H4 (cell line): ENCODE data around the gene HMGN3. TPM values are rescaled to one million over a fixed set of nuclear protein-coding genes. Genes with fewer than 3 reads are reported as not detected.

Experiments used
- DNase-seq: peaks from one replicate; pipeline ENCODE4 v3.0.0-alpha.2; 2015; ENCODE audit warnings: low spot score
- total RNA-seq: library from RNA; depleted of rRNA; stranded (reverse); fragments of >200 nt; shearing (Covaris generic); gene quantifications from 2 replicates; pipeline ENCODE4 v1.2.3, GENCODE V29; 2014

The HMGN3 gene
- total RNA-seq, 1 experiment from 2014 or later, result 150 TPM

DNA sequence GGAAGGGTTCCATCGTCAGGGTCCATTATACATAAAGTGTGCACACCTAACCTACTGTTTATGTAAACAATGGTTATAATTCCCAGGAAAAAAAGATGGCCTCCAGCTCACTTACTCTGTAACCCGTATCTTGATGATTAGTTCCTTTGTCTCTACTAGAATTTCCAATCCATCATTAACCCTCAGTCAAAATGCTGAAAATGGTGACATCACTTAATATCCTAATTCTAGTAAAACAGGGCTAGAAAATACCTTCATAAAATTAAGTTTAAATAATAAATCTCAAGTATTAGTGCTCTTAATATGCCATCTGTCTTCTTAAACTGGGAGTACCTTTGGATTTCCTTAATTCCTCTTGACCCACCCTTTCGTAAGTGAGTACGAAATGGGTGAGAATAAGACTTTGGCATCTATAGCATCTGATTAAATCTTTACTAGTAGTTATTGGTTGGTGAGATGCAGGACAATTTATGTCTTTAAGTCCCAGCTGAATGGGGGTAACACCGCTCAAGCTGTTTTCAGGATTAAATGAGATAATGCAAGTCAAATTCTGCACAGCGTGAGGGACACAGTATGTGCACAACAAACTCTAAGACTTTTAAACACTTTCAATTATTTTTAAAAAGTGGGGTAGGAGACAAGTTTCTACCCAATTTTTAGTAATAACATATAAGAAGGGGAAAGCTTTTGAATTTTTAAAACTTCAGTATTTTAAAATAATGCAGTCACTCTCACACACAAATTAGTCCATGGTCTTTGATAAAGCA lies 1.6 kb downstream of the HMGN3 start:
- no peak for DNase-seq

DNA sequence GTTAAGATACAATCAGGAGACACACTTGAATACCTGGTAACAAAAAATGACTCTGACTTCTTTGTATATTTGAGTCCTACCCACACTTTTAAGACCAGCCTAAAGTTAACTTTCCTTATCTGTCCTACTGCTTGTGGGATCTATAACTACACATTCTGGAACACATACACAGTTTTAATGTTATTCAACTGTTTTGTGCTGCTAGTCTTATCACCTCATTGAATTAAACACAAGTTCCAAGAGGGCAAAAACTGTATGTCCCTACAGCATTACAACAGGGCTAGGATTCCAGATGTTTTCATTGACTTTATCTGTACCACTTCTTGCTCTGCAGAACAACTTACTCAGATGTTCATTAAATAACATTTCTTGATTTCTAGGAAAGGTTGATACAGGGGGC lies 2.8 kb downstream of the HMGN3 start:
- no peak for DNase-seq

DNA sequence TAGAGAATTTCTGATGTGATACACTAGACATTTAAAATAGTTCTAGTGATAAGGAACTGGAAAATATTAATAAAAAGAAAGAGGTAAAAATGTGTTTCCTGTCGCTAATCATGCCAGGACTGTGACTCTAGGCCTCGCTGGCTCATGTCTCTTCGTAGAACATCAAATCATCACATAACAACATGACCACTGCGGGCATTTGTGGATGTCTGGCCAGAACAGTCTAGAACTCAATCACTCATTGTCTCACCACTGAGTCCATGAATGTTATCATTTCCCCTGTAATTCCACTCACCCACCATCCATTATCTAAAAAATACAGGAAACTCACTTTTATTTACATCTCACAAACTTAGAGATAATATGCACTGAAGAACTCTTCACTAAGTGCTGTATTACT lies 3.4 kb downstream of the HMGN3 start:
- no peak for DNase-seq

DNA sequence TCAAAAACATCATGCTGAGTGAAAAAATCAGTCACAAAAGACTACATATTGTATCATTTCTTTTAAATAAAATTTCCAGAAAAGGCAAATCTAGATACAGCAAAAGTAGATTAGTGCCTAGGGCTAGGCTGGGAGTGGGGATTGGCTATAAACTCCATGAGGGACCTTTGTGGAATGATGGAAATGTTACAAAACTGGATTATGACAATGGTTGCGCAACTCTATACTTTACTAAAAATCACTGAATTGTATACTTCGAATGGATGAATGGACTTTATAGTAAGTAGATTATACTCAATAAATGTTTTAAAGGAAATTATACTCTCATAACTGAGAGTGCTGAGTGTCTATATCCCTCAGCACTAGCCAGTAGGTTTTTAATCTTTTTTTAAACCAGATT lies 4.3 kb downstream of the HMGN3 start:
- DNase-seq, result no peak

DNA sequence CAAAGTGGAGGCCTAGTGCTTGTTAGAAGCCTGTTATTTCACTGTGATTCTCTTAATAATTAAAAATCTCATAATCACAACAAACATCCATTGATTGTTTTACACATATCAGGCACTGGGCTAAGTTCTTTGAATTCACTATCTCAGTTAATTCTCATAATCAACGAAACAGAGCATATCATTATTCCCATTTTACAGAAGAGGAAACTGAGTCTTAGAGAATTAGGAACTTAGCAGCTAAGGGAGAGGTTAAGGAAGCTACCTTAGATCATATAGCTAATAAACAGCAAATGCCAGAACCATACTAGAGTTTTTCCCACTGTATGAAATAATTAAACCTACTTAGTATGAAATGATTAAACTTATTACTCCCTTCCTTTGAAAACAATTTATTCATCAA lies 7.0 kb downstream of the HMGN3 start:
- DNase-seq, result no peak

DNA sequence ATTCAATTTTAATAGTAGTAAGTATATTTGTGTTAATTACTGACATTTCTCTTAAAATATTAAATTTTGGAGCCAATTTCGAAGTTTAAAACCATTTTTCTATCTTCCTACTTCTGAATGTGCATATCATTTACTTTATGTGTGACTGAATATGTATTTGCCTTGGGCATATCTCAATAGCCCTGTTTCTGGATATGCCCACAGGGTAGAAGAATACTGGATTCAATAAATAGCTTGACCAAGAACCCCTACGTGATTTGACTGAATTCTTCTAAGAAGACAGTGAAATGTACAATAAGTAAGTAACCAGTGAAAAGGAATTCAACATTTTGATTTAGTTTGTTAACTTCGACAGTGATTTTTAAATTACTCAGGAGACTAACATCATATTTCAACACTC lies 7.8 kb downstream of the HMGN3 start:
- no peak for DNase-seq

DNA sequence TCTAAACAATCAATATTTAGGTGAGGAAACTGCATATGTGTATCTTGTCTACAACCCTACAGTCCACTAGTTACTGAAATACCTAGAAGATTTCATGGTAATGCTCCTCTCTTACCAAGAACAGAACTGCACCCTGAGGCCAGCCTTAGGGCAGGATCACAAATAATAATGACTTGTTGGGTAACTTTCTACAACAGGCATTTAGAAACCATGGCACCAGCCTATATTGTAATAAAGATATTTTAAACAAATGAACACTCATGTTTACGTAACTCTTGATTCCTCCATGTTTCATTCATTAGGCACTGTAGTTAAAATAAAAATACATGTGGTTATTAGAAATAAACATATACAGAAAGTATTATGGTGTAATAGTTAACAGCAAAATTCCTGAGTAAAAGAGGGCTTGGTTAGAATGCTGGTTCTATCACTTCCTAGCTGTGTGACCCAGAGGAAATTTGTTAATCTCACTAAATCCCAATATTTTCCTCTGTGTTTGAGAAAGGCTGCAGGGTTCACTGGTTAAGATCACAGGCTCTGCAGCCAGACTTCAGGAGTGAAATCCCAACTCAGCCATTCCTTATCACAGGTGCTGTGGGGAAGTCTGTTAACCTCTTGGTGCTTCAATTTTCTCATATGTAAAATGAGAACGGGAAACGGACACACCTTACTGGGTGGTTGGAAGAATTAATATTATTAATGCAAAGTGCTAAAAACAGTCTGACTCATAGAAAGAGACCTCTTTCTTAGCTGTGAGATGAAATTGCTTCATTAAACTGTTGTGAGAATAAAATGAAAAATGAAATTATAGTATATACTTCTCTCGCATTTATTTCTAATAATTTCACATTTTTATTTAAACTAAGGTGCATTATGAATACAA lies 8.5 kb downstream of the HMGN3 start:
- no peak for DNase-seq

DNA sequence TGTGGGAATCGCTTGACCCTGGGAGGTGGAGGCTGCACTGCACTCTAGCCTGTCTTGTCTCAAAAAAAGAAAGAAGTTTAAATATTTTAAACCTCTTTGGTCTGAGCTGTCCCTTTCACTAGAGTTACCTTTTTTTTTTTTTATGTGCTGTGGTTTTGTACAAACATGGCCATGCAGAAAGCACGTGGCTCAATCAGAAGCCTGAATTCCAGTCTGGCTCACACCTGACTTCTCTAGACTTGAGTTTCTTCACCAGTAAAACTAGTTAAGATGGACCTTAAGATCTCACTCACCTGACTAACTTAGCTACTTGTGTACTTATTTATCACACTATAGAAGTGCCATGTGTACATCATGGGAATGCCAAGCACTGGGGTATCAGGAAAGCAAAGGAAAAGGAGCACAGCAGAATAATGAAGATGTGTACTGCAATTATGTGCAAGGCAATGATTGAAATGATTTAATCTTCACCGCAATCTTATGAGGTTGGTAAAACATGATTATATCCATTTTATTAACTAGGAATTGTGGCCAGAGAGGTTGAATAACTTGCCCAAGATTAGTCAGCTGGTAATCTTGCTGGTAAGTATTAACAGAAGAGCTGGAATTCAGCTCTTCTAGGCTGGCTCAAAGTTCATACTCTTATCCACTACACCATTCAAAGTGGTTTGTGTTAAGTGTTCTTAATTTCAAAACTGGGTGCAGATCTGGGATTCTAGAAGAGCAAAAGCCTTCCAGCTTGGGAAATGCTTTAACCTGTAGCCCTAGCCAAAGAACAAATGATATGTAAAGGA lies 10.7 kb downstream of the HMGN3 start:
- DNase-seq, result no peak

DNA sequence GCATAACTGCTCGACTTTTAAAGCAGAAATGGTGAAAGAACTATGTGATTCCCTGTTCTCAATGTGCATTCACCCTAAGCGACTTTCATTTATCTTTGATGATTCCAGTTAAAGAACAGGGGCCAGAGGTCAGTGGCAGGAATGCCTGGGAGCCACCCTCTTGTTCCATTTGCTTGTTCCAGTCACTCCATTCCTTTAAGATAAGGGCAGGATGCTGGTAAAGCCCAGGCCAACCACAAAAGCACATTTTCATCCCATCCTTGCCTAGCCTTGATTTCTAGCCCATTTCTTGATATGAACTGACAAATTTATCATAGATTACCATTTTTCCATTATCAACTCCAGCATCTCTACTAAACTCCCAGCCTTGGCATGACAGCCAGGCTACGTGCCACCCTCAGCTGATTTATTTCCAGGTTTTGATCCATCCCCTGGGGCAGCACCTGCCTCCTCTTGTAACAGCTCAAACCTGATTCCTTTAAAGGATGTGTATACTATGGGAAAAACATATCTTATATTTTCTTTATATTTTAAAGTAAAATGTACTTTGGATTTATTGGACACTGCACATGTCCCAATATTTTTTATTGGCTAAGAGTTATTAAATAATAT lies 19.2 kb downstream of the HMGN3 start:
- DNase-seq, result no peak

DNA sequence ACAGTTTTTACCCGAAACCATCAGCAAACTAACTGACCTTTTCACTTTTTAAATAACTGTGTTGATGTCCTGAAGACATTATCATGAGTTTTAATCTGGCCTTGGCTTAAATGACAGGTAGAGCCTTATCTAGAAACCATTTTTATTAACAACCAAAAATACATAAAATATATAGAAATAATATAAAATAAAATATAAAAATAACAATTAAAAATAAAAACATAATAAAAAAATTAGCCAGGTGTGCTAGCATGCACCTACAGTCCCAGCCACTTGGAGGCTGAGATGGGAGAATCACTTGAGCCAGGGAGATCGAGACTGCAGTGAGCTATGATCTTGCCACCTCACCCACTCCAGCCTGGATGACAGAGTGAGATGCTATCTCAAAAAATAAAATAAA lies 21.6 kb downstream of the HMGN3 start:
- DNase-seq, result no peak

DNA sequence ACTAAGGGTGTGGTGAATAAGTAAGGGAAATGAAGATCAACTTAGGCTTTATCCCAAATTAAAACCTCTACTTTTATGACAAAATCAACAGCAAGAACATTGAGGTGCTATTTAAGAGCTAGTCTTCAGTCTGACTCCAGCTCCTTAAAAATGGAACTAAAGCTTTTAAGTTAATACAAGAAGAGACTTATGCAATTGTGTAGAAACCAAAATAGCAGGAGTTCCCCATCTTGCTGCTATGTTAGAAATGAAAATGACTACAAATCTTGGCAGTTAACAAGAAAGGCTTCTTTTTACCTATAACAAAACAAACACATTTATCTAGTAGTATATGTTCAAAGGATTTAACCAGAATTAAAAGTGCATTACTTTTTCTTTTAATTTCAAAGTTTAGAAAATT lies 25.7 kb downstream of the HMGN3 start:
- DNase-seq, result no peak

DNA sequence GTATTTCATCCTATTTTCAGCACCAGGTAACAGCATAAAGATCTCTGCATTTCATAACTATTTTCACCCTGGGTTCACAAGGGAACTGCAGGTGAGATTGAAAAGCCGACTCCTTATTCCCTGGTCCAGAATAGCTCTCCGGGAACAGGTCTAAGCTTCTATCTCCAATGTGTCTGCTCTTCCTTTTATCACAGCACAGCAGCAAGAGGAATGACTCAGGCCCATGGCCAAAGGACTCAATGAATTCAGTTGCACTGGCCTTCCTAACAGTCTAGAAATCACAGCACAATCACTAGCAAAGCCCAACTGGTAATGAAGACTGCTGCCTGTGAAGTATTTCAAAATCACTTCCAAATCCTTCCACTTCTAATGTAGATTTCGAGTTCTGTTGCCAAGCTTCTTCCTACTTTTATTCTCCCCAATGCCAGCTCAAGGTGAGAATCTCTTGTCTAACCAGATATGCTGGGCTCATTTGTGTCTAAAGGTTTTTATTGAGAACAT lies 30.7 kb downstream of the HMGN3 start:
- DNase-seq, result no peak

DNA sequence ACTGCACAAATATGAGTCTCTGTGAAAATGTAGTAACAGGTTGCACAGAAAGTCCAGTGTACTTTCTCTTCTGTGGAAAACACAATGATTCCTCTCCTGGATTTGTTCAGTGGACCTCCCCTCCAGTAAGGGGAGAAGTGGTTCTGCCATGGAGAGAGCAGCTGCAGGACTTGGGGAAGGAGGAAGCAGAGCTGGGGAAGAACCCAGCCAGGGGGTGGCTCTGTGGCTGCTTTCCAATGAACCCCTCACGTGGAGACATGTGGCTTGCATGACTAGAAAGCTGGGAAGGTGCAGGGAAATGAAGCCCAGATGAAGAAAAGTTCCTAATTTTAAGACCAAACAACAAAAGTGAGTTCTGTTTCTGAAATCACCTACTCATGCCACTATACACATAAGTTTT lies 31.9 kb downstream of the HMGN3 start:
- DNase-seq, result no peak

DNA sequence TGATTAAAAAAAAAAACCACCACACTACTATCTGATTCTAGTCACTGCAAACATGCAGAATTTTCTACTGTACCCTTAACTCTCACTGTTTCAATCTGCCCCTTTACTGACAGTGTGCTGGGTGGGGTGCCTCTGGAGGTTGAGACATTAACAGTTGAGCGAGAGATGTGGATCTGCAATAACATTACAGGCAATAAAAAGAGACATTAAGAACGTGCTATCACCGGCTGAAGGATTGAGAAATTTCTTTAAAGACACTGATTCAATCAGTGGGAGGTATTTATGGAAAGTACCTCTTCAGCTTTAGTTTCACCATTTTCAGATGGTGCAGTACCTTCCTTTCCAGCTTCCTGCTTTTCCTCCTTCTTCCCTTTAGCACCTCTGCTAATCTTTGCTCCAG lies 32.5 kb downstream of the HMGN3 start:
- no peak for DNase-seq

DNA sequence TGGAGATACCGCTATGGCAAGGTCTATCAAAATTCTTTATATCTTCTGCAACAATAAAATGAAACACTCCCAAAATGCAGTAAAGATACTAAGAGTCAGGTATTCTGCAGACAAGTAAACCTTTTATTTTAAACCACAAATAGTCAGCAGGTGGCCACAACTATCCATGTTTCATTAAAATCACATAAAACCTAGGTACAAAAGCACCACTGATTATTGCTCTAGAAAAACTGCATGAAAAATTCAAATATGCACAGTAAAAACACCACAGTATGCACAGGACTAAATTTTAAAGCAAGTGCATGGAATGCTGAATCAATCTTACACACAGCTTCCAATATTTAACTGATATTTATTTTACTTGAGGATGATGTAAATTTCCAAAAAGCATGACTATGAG lies 33.3 kb downstream of the HMGN3 start:
- no peak for DNase-seq

DNA sequence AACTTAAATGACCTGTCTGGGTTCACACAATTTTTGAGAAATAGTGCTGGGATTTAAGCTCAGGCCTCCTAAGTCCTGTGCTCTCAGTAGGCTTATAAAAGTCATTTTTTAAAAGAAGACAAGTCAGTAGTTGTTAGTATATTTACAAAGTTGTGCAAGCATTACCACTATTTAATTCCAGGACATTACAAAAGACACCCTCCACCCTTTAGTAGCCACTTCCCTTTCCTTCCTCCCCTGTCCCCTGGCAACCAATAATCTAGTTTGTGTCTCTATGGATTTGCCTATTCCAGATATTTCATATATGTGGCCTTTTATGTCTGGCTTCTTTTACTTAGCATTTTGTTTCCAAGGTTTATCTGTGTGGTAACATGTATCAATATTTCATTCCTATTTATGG lies 37.6 kb downstream of the HMGN3 start:
- DNase-seq, result no peak

DNA sequence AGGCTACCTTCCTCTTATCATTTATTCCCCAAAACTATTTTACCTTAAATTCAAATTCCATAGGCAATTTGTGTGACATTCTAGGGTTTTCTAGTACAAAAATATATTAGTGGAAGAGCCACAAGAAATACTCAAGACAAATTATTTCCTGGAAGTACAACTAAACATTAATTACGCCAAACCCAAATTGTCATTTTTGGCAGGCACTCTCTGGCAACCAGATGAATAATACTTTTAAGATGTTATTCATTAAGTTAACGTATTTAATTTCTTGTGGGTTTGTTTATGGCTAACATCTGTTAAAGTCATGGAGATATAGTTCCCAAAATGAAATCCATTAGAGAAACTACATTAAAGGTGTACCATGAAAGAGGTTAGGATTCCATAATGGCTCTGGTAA lies 40.5 kb downstream of the HMGN3 start:
- DNase-seq, result no peak

DNA sequence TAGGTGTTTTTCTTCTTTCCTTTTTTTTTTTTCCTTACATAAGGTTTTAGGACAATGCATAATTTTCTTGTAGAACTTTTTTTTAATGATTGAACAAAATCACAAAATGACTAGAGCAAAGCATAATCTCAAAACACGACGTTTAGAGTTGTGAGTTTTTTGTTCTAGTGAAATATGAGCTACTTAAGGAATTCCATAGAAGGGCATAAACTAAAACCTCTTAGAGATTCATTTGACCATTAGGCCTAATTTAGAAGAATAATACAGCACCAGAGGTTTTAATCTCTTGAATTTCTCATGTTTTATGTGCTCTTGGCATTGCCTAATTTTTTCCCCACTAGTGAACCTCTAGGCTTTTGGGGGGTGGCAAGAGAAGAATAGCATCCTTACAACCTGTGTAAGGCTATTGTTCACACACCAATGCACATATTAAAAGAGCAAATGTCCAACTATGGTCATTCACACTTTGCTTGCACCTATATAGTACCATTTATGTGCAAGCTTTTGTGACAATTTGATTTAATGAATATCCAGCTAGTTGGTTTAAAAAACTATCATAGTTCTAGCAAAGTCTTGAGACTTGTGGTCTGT lies 44.6 kb downstream of the HMGN3 start:
- no peak for DNase-seq

DNA sequence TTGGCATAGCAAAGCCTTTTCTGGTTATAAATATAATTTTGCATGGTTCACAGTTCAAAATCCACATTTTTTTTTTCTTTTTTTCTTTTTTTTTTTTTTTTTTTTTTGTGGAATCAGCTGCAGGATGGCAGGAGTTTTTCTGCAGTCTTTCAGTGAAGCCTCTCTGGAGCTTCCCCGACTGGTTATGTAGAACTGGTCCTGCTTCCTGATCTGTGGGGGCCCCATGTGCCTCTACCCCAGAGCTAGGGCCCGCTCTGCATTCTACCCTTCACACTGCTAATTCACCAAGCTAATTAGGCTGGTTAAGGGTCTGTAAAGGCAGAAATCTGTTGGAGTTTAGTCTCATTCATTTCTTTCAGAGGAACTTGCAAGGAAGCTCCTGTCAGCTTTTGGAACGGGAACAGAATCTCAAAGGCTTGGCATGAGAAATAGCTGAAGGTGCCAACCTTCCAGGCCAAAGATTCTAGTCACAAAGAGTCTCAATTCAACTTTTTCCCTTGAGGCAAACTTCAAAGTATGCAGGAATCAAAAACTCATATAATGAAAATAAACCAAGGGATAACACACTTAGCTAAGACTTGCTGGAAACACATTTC lies 45.5 kb downstream of the HMGN3 start:
- DNase-seq, result no peak

DNA sequence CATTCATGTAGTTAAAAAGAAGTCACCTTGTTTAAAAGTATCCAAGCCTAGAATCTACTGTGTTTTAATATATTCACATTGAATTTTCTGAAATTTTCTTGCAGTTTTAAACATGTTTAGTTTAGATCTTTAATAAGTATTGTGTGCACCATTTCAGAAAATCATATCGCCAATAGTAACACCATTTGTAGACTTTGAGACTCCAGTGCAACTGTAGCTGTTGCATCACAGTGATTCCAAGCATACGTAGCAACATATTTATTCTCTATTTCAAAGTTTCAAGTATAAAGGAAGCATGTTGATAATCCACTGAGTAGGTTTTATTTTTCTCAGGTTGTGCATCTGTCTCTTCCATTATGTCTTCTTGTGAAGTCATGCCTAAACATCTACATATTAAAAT lies 46.4 kb downstream of the HMGN3 start:
- no peak for DNase-seq

DNA sequence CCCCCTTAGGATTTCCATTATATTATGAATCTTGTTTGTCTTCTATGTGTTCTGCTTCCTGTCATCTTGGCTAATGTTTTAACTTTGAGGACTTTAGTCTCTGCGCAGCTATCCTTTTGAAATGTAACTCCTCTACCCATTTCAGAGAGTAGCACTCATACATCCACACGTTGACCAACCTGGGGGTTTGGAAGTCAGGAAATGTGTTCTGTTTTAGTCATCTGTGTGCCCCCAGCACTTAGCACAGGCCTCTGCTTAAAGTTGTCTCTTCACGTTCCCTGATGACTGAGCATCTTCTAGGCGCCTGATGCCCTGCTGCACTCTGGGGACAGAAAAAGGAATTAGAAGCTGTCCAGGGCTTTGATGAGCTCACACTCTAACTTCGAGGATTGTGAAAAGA lies 47.9 kb downstream of the HMGN3 start:
- DNase-seq, result no peak
